Measurements from ENCODE around the gene EPOP. TPM values are rescaled to one million over a fixed set of nuclear protein-coding genes. Genes with fewer than 3 reads are reported as not detected.

EPOP gene
- total and polyA plus RNA-seq, 2 of the 13 experiments (the other 11 are each of a cell fraction or from before 2014, with no cell fraction given): 14.7 to 37.8 TPM

- peak; percentile 68; the same call in 1 of the 2 replicates for TF ChIP-seq ZBTB39 (CRISPR knock-in tag; IDR thresholded peaks at IDR 0.05)
- peak; percentile 79; the same call in 1 of the 2 replicates for TF ChIP-seq SP5 (CRISPR knock-in tag; IDR thresholded peaks at IDR 0.05; ENCODE audit: borderline replicate concordance, low read depth)
- no peak for TF ChIP-seq YEATS4 (CRISPR knock-in tag; IDR thresholded peaks at IDR 0.05; ENCODE audit: borderline replicate concordance)
- TF ChIP-seq ZNF616 (CRISPR knock-in tag; IDR thresholded peaks at IDR 0.05; ENCODE audit: low read depth): no peak
- TF ChIP-seq ZNF577 (CRISPR knock-in tag; IDR thresholded peaks at IDR 0.05; ENCODE audit: borderline replicate concordance, low read depth): 0 out of 2 replicates have a peak, but pooled peaks have one; percentile 64
- TF ChIP-seq ZNF251 (CRISPR knock-in tag; IDR thresholded peaks at IDR 0.05): no peak
- TF ChIP-seq JDP2 (CRISPR knock-in tag; IDR thresholded peaks at IDR 0.05; ENCODE audit: borderline replicate concordance): no peak
- TF ChIP-seq MTA1 (CRISPR knock-in tag; IDR thresholded peaks at IDR 0.05; ENCODE audit: borderline replicate concordance): 0 out of 2 replicates have a peak, but pooled peaks have one; percentile 40
- TF ChIP-seq EP300 (IDR thresholded peaks at IDR 0.05; ENCODE audit: low read depth in 2 of 2, low read length in 2 of 2): no peak
- TF ChIP-seq EP300 (CRISPR knock-in tag; IDR thresholded peaks at IDR 0.05; ENCODE audit: borderline replicate concordance): no peak; the same call in 1 of the 2 replicates
- TF ChIP-seq ZNF382 (CRISPR knock-in tag; IDR thresholded peaks at IDR 0.05; ENCODE audit: borderline replicate concordance): no peak
- no peak for TF ChIP-seq MAF1 (CRISPR knock-in tag; IDR thresholded peaks at IDR 0.05; ENCODE audit: borderline replicate concordance)
- TF ChIP-seq SRY (CRISPR knock-in tag; IDR thresholded peaks at IDR 0.05): no peak; the same call in 1 of the 2 replicates
- no peak for TF ChIP-seq ZNF619 (CRISPR knock-in tag; IDR thresholded peaks at IDR 0.05)
- no peak for TF ChIP-seq USF2 (IDR thresholded peaks at IDR 0.05; ENCODE audit: low read depth, low read length)
- TF ChIP-seq USF2 (CRISPR knock-in tag; IDR thresholded peaks at IDR 0.05; ENCODE audit: borderline replicate concordance): no peak
- TF ChIP-seq SIX1 (CRISPR knock-in tag; IDR thresholded peaks at IDR 0.05; ENCODE audit: borderline replicate concordance): no peak
- peak; percentile 72 for TF ChIP-seq ZNF263 (CRISPR knock-in tag; IDR thresholded peaks at IDR 0.05)
- TF ChIP-seq ZNF329 (CRISPR knock-in tag; IDR thresholded peaks at IDR 0.05; ENCODE audit: low read depth): no peak
- no peak for TF ChIP-seq U2AF2 (IDR thresholded peaks at IDR 0.05; ENCODE audit: low read depth, low read length)
- no peak for TF ChIP-seq MEIS2 (CRISPR knock-in tag; IDR thresholded peaks at IDR 0.05)
- no peak for TF ChIP-seq ZFYVE20 (CRISPR knock-in tag; IDR thresholded peaks at IDR 0.05; ENCODE audit: borderline replicate concordance, low read depth)
- TF ChIP-seq HMGXB4 (CRISPR knock-in tag; IDR thresholded peaks at IDR 0.05; ENCODE audit: borderline replicate concordance in 1 of 2, low read depth in 1 of 2): peak; percentile 39 to 71; a peak in 3 of 4 replicates
These were observed 31.2 kb upstream of the EPOP start (continued) for GRCh38 chr17:38705803-38706504.
